ENCODE data around the gene TIPARP.

Gene TIPARP

GRCh38 chr3:156744631-156745030 lies 70.2 kb downstream of the TIPARP start:
- no peak for DNase-seq

GRCh38 chr3:156745766-156746165 lies 71.4 kb downstream of the TIPARP start:
- DNase-seq: no peak

- no peak for DNase-seq
Observed at GRCh38 chr3:156747046-156747445, 72.7 kb downstream of the TIPARP start.

GRCh38 chr3:156749244-156749643 lies 74.9 kb downstream of the TIPARP start:
- DNase-seq: peak; percentile 15 to 19

- no peak for DNase-seq
Observed at GRCh38 chr3:156750191-156750873, 75.9 kb downstream of the TIPARP start.

- DNase-seq: no peak
Observed at GRCh38 chr3:156750874-156751245, 76.5 kb downstream of the TIPARP start.

GRCh38 chr3:156751461-156752025 lies 77.2 kb downstream of the TIPARP start:
- DNase-seq: no peak
